Adipose tissue (tissue), 3 donors: ENCODE results near the gene RHBDD3. TPM values are rescaled to one million over a fixed set of nuclear protein-coding genes. Genes with fewer than 3 reads are reported as not detected.
"Not testable (repeated sequence)": the region's sequence is repeated elsewhere in the genome, so short reads cannot be mapped to it uniquely, and the experiment has no call there.

Experiments used
- H3K27ac ChIP-seq: one replicate; pipeline ENCODE4 v1.5.1; 2013; ENCODE audit warnings: low read depth, low read length
- WGBS, 3 donors: extraction: QIAGEN DNeasy Blood & Tissue Kit; methylation state at CpG; one replicate each; pipeline ENCODE4 v1.1.7; 2013; 5-methylcytosine and 5-hydroxymethylcytosine counted together
- polyA plus RNA-seq, 3 donors: library from polyadenylated mRNA; stranded (reverse); fragments of 200-250 nt; gene quantifications; one replicate each; pipeline ENCODE4 v1.2.3, GENCODE V29; 2013
- donor health status: healthy with polysubstance abuse.
- donor health status: Bipolar disorder and iron deficiency.
- donor health status: healthy.

RHBDD3 gene
- polyA plus RNA-seq, 3 donors = 14.5 to 22.2 (median 15.2) TPM

GRCh38 chr22:29258407-29259252, 9.2 kb downstream of the RHBDD3 start:
- no peak overlapping the region for H3K27ac ChIP-seq
- WGBS, 3 donors = 91 to 94% (median 93%) methylated on average over 15 to 17 of the region's 17 CpGs

- 73 to 82% (median 73%) methylated on average over 8 of the region's 8 CpGs for WGBS, 3 donors
- H3K27ac ChIP-seq = no peak overlapping the region
Observed at GRCh38 chr22:29257751-29258181, 10.0 kb downstream of the RHBDD3 start.

- 83 to 90% (median 86%) methylated on average over 8 of the region's 8 CpGs for WGBS, 3 donors
- no peak overlapping the region for H3K27ac ChIP-seq
Observed at GRCh38 chr22:29256606-29257325, 11.0 kb downstream of the RHBDD3 start.

GRCh38 chr22:29255064-29255621, 12.6 kb downstream of the RHBDD3 start:
- no peak overlapping the region for H3K27ac ChIP-seq
- WGBS, 3 donors = 93 to 98% (median 96%) methylated on average over 11 of the region's 11 CpGs

GRCh38 chr22:29254286-29254660, 13.5 kb downstream of the RHBDD3 start:
- WGBS, 3 donors = 63 to 66% (median 64%) methylated on average over 4 of the region's 4 CpGs

GRCh38 chr22:29253561-29254285, 14.1 kb downstream of the RHBDD3 start:
- no peak overlapping the region for H3K27ac ChIP-seq
- 78 to 82% (median 80%) methylated on average over 13 to 14 of the region's 14 CpGs for WGBS, 3 donors

More at GRCh38 chr22:29254286-29254660, 13.5 kb downstream of the RHBDD3 start:
- H3K27ac ChIP-seq = no peak overlapping the region

GRCh38 chr22:29251981-29252911, 15.5 kb downstream of the RHBDD3 start:
- no peak overlapping the region for H3K27ac ChIP-seq
- WGBS, 3 donors = 91 to 92% (median 92%) methylated on average over 10 of the region's 10 CpGs

- 89 to 96% (median 92%) methylated on average over 5 of the region's 5 CpGs for WGBS, 3 donors
- H3K27ac ChIP-seq = no peak overlapping the region
Observed at GRCh38 chr22:29251265-29251664, 16.5 kb downstream of the RHBDD3 start.

- WGBS, 3 donors = 95 to 97% (median 97%) methylated on average over 10 of the region's 10 CpGs
- H3K27ac ChIP-seq = not testable (repeated sequence)
Observed at GRCh38 chr22:29247891-29248290, 19.9 kb downstream of the RHBDD3 start.

- H3K27ac ChIP-seq = no peak overlapping the region
- 38 to 48% (median 47%) methylated on average over 11 of the region's 11 CpGs for WGBS, 3 donors
Observed at GRCh38 chr22:29245626-29246385, 22.0 kb downstream of the RHBDD3 start.

- H3K27ac ChIP-seq = no peak overlapping the region
- WGBS, 3 donors = 70 to 77% (median 74%) methylated on average over 7 of the region's 7 CpGs
Observed at GRCh38 chr22:29244785-29245625, 22.8 kb downstream of the RHBDD3 start.

- 85 to 90% (median 86%) methylated on average over 11 of the region's 11 CpGs for WGBS, 3 donors
- H3K27ac ChIP-seq = no peak overlapping the region
Observed at GRCh38 chr22:29243874-29244446, 23.8 kb downstream of the RHBDD3 start.

GRCh38 chr22:29240481-29240880, 27.3 kb downstream of the RHBDD3 start:
- H3K27ac ChIP-seq = not testable (repeated sequence)
- 76 to 89% (median 78%) methylated on average over 9 of the region's 9 CpGs for WGBS, 3 donors

GRCh38 chr22:29233277-29233877, 34.4 kb downstream of the RHBDD3 start:
- WGBS, 3 donors = 79 to 90% (median 89%) methylated on average over 1 of the region's 1 CpG
- H3K27ac ChIP-seq = no peak overlapping the region
